ENCODE results near the gene DISC1.

DISC1 gene

DNA sequence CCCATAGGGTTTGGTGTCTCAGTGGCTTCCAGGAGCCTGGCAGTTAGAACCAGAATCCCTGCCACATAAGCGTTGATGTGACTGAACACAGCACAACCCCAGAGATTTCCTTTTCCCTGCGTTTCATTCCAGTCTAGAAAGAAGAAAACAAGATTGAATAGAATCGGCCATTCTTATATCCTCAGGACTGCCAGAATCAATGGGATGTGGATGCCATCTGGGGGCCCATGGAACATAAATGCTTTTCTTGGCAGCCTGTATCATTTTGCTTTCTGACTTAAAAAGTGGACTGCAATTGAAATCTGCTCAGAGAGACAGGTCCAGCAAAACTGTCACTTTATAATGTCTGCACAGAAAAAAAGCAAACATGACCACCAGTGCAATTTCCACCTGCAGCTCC lies 80.3 kb downstream of the DISC1 start:
- Histone ChIP-seq H3K27ac (ENCODE audit: low read depth in 2 of 2, low read length in 2 of 2) (no peak overlapping the region), H3K4me1 (ENCODE audit: control insufficient read depth in 2 of 2, insufficient read depth in 2 of 2, low read length in 2 of 2) (no peaks in the 10 kb centered on the region), H3K36me3 (ENCODE audit: control insufficient read depth in 2 of 2, insufficient read depth in 2 of 2, low read length in 2 of 2) (no peaks in the 10 kb centered on the region), H3K9me3 (ENCODE audit: control insufficient read depth in 2 of 2, low read length in 2 of 2) (no peaks in the 10 kb centered on the region), H3K9ac (ENCODE audit: low read depth in 1 of 2, low read length in 2 of 2) (no peak overlapping the region), H3K4me3 (ENCODE audit: low read length in 2 of 2) (no peak overlapping the region), H3K27me3 (ENCODE audit: control insufficient read depth in 2 of 2, insufficient read depth in 2 of 2, low read length in 2 of 2) (no peaks in the 10 kb centered on the region)

DNA sequence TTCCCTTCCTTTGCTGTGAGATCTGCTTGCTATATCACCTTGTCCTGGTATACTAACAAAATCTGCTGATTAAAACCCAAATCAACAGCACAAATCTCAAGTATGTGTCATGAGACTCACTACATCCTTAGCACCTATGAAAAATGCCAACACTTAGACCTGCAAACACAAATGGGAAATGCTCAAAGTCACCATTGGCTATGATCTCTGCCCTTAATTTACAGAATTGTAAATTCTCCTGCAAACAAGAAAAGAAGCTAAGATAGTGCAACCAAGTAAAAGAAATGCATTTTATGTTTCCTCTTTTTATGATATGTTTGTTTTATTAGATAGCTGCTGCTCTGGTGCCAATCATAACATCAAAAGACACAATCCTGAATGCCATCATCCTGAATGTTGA lies 80.8 kb downstream of the DISC1 start:
- Histone ChIP-seq H3K9ac (ENCODE audit: low read depth in 1 of 2, low read length in 2 of 2) (no peak overlapping the region), H3K27ac (ENCODE audit: low read depth in 2 of 2, low read length in 2 of 2) (no peak overlapping the region), H3K4me3 (ENCODE audit: low read length in 2 of 2) (no peak overlapping the region)

DNA sequence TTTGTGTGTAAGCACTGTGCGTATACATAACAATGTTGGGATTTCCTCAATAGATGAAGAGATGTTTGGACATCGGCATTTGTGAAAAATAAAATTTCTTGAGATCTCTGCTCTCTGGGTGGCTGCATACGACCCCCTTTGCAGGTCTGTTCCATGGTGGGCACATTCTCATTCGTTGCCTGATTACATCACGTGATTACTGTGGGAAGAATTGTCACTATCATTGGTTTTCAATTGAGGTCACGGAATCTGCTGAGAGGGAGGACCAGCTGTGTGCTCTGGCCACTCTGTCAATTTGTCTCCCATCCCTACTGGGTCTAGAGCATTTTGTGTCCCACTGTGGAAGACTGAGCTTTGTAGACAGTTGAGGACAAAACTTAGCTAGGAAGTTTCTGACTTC lies 81.8 kb downstream of the DISC1 start:
- Histone ChIP-seq H3K9me3 (ENCODE audit: control insufficient read depth in 2 of 2, low read length in 2 of 2) (no peaks in the 10 kb centered on the region), H3K27me3 (ENCODE audit: control insufficient read depth in 2 of 2, insufficient read depth in 2 of 2, low read length in 2 of 2) (no peaks in the 10 kb centered on the region), H3K36me3 (ENCODE audit: control insufficient read depth in 2 of 2, insufficient read depth in 2 of 2, low read length in 2 of 2) (no peaks in the 10 kb centered on the region), H3K4me3 (ENCODE audit: low read length in 2 of 2) (no peak overlapping the region), H3K27ac (ENCODE audit: low read depth in 2 of 2, low read length in 2 of 2) (no peak overlapping the region), H3K4me1 (ENCODE audit: control insufficient read depth in 2 of 2, insufficient read depth in 2 of 2, low read length in 2 of 2) (no peaks in the 10 kb centered on the region), H3K9ac (ENCODE audit: low read depth in 1 of 2, low read length in 2 of 2) (no peak overlapping the region)

More for the DNA sequence above, 80.8 kb downstream of the DISC1 start:
- no peaks in the 10 kb centered on the region for H3K4me1 ChIP-seq (ENCODE audit: control insufficient read depth in 2 of 2, insufficient read depth in 2 of 2, low read length in 2 of 2)
- no peaks in the 10 kb centered on the region for H3K36me3 ChIP-seq (ENCODE audit: control insufficient read depth in 2 of 2, insufficient read depth in 2 of 2, low read length in 2 of 2)
- no peaks in the 10 kb centered on the region for H3K9me3 ChIP-seq (ENCODE audit: control insufficient read depth in 2 of 2, low read length in 2 of 2)
- no peaks in the 10 kb centered on the region for H3K27me3 ChIP-seq (ENCODE audit: control insufficient read depth in 2 of 2, insufficient read depth in 2 of 2, low read length in 2 of 2)

DNA sequence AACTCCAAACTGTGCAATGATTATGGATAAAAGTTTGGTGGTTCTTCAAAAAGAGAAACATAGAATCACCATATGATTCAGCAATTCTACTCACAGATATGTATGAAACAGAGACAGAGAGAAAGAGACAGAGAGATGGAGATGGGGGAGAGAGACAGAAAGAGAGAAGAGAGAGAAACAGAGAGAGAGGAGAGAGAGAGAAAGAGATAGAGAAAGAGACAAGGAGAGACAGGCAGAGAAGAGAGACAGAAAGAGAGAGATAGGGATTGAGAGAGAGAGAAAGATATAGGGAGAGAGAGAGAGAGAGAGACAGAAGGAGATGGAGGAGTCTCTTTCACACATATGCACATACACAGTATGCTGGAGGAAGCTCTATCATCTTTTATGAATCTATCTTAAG lies 87.8 kb downstream of the DISC1 start:
- Histone ChIP-seq H3K9ac (ENCODE audit: low read depth in 1 of 2, low read length in 2 of 2) (no peak overlapping the region), H3K36me3 (ENCODE audit: control insufficient read depth in 2 of 2, insufficient read depth in 2 of 2, low read length in 2 of 2) (no peaks in the 10 kb centered on the region), H3K27ac (ENCODE audit: low read depth in 2 of 2, low read length in 2 of 2) (no peak overlapping the region), H3K4me1 (ENCODE audit: control insufficient read depth in 2 of 2, insufficient read depth in 2 of 2, low read length in 2 of 2) (no peaks in the 10 kb centered on the region), H3K27me3 (ENCODE audit: control insufficient read depth in 2 of 2, insufficient read depth in 2 of 2, low read length in 2 of 2) (no peaks in the 10 kb centered on the region), H3K4me3 (ENCODE audit: low read length in 2 of 2) (no peak overlapping the region), H3K9me3 (ENCODE audit: control insufficient read depth in 2 of 2, low read length in 2 of 2) (no peaks in the 10 kb centered on the region)

DNA sequence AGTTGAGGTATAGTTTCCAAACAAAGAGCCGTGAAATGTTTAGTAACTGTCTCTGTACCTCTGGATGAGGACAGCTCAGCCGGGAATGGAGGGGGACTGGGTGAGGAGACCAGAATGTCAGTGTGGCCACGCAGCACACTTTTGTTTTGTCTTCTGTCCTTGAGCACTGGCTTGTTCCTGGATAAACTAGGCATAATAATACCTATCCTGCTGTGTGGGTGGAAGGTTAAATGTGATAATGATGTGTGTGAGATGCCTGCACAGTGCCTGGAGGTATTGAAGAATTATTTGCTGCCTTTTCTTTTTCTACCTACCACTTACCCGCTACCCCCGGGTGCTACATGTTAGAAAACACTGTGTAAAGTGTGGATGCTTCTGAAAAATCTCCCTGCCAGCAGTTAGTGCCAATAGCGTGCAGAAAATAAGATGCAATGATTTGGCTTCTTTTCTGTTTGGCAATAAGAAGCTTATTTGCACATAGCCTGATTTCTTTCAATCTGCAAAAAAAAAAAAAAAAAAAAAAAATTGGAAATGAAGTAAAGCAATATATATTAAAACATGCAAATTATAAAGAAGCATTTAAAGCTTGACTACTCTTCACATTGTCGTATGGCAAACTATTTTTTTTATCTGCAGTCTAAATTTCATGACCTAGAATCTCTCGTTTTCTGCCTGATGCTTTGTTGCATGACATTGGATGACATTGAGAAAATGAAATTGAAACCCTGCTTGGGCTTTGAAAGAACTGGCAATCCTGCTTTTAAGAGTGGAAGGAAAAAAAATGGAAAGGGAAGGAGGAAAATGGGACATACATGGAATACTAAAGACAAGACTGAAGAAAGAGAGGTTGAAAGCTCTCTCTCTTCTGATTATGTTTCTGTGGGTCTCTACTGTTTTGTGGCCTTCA lies 89.5 kb downstream of the DISC1 start:
- H3K9me3 ChIP-seq (ENCODE audit: control insufficient read depth in 2 of 2, low read length in 2 of 2), result no peaks in the 10 kb centered on the region
- no peaks in the 10 kb centered on the region for H3K36me3 ChIP-seq (ENCODE audit: control insufficient read depth in 2 of 2, insufficient read depth in 2 of 2, low read length in 2 of 2)
- no peaks in the 10 kb centered on the region for H3K27me3 ChIP-seq (ENCODE audit: control insufficient read depth in 2 of 2, insufficient read depth in 2 of 2, low read length in 2 of 2)
- no peak overlapping the region for H3K9ac ChIP-seq (ENCODE audit: low read depth in 1 of 2, low read length in 2 of 2)
- no peak overlapping the region for H3K27ac ChIP-seq (ENCODE audit: low read depth in 2 of 2, low read length in 2 of 2)
- H3K4me3 ChIP-seq (ENCODE audit: low read length in 2 of 2), result no peak overlapping the region
- H3K4me1 ChIP-seq (ENCODE audit: control insufficient read depth in 2 of 2, insufficient read depth in 2 of 2, low read length in 2 of 2), result no peaks in the 10 kb centered on the region

DNA sequence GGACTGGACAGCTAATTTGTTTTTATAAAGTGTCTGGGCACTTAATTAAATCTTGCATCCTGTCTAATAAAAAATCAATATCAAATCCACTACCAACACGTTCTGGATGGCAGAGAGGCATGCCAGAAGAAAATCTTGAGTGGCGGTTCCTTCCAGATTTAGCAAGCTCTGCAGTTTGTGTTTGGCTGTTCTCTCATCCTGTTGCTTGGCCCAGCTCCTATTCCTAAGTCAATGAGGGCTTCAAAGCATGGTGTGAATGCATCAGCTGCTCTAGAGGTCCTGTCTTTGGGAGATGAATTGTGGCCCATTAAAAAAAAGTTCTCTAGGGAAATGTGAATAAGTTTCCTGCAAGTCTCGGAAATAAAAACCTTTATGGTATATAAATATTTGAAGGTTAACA lies 90.3 kb downstream of the DISC1 start:
- H3K36me3 ChIP-seq (ENCODE audit: control insufficient read depth in 2 of 2, insufficient read depth in 2 of 2, low read length in 2 of 2), result no peaks in the 10 kb centered on the region
- H3K4me3 ChIP-seq (ENCODE audit: low read length in 2 of 2), result no peak overlapping the region
- H3K27ac ChIP-seq (ENCODE audit: low read depth in 2 of 2, low read length in 2 of 2), result no peak overlapping the region
- no peaks in the 10 kb centered on the region for H3K9me3 ChIP-seq (ENCODE audit: control insufficient read depth in 2 of 2, low read length in 2 of 2)
- H3K4me1 ChIP-seq (ENCODE audit: control insufficient read depth in 2 of 2, insufficient read depth in 2 of 2, low read length in 2 of 2), result no peaks in the 10 kb centered on the region
- no peak overlapping the region for H3K9ac ChIP-seq (ENCODE audit: low read depth in 1 of 2, low read length in 2 of 2)
- H3K27me3 ChIP-seq (ENCODE audit: control insufficient read depth in 2 of 2, insufficient read depth in 2 of 2, low read length in 2 of 2), result no peaks in the 10 kb centered on the region

DNA sequence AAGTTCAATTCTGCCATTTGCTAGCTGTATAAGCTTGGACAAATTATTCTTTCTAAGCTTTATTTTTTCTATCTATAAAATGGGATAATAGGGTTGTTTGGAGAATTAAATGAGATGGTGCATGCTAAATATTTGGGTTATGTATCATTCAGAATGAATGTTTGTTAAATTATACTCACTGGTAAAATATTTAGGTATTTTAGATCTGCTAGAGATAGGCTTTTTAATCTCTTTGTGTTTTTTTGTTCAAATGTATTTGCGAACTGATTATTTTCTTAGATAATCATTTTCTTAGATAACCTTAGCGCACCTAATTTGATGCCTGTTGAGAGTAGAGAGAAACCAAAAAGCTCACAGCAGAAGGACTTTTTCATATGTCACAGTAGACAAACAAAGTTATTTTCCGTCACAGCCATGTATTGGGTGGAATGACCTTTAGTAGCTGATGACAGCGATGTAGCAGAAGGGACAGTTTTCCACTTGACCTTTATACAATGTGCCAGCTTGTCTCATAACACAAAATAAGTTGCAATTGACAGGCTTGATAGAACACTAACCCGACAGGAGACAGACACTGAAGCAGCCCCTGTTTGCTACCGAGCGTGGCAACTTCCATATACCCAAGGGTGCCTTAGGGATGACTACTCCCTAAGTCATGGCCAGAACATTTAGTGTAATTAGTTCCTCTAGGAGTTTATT lies 93.0 kb downstream of the DISC1 start:
- Histone ChIP-seq H3K9ac (ENCODE audit: low read depth in 1 of 2, low read length in 2 of 2) (no peak overlapping the region), H3K9me3 (ENCODE audit: control insufficient read depth in 2 of 2, low read length in 2 of 2) (no peaks in the 10 kb centered on the region), H3K27me3 (ENCODE audit: control insufficient read depth in 2 of 2, insufficient read depth in 2 of 2, low read length in 2 of 2) (no peaks in the 10 kb centered on the region), H3K4me3 (ENCODE audit: low read length in 2 of 2) (no peak overlapping the region), H3K36me3 (ENCODE audit: control insufficient read depth in 2 of 2, insufficient read depth in 2 of 2, low read length in 2 of 2) (peaks cover 0 to 2% of the 10 kb centered on the region in 2 donors), H3K4me1 (ENCODE audit: control insufficient read depth in 2 of 2, insufficient read depth in 2 of 2, low read length in 2 of 2) (no peaks in the 10 kb centered on the region), H3K27ac (ENCODE audit: low read depth in 2 of 2, low read length in 2 of 2) (no peak overlapping the region)

DNA sequence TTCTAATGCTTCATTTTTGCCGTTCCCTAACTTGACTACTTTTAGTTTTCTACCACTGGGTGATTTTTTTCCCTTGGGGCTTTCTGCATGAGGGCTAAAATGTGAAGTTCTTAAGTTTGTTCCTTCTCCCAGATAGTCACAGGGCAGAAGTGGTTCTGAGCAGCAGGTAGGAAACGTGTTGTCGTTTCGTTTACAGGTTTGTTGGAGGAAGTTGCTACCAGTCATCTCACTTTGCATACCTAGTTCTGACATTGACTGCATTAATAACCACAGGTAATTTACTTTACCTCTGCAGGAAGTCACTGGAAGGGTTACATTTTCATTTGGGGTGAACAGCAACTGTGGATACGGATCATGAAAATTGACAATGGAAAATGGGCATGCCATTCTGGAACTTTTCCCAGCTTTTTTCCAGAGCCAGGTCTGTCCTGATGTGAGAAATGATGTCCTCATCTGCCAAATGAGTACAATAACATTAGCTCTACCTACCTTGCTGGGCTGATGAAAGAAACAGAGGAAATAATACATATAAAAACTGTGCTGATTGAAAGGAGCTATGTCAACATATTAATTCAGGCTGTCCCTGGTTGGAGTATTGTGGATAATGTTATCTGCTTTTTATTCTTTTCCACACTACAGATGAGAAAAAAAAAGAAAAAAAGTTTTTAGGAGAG lies 94.2 kb downstream of the DISC1 start:
- Histone ChIP-seq H3K4me1 (ENCODE audit: control insufficient read depth in 2 of 2, insufficient read depth in 2 of 2, low read length in 2 of 2) (no peaks in the 10 kb centered on the region), H3K9ac (ENCODE audit: low read depth in 1 of 2, low read length in 2 of 2) (no peak overlapping the region), H3K27ac (ENCODE audit: low read depth in 2 of 2, low read length in 2 of 2) (no peak overlapping the region)

DNA sequence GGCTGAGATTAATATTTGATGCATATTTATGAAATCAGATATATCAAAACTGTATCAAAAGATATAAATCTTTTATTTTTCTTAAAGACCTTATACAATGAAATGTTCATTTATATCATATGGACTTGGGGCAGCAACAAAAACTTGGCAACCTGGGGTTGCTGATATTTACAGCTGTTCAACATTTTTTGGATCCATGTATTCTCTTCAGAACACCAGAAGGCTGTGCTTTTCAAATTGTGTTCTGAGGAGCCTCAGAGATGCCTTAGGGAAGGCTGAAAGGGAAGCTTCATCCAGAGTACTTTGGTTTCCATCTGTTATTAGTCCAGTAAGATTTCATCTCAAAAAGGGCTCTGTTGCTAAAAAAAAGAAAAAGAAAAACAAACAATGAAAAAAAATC lies 94.8 kb downstream of the DISC1 start:
- Histone ChIP-seq H3K9me3 (ENCODE audit: control insufficient read depth in 2 of 2, low read length in 2 of 2) (no peaks in the 10 kb centered on the region), H3K4me1 (ENCODE audit: control insufficient read depth in 2 of 2, insufficient read depth in 2 of 2, low read length in 2 of 2) (no peaks in the 10 kb centered on the region), H3K9ac (ENCODE audit: low read depth in 1 of 2, low read length in 2 of 2) (no peak overlapping the region), H3K27ac (ENCODE audit: low read depth in 2 of 2, low read length in 2 of 2) (no peak overlapping the region), H3K27me3 (ENCODE audit: control insufficient read depth in 2 of 2, insufficient read depth in 2 of 2, low read length in 2 of 2) (no peaks in the 10 kb centered on the region), H3K36me3 (ENCODE audit: control insufficient read depth in 2 of 2, insufficient read depth in 2 of 2, low read length in 2 of 2) (peaks cover 0 to 2% of the 10 kb centered on the region in 2 donors), H3K4me3 (ENCODE audit: low read length in 2 of 2) (no peak overlapping the region)

More for the DNA sequence above, 94.2 kb downstream of the DISC1 start:
- Histone ChIP-seq H3K4me3 (ENCODE audit: low read length in 2 of 2) (no peak overlapping the region), H3K27me3 (ENCODE audit: control insufficient read depth in 2 of 2, insufficient read depth in 2 of 2, low read length in 2 of 2) (no peaks in the 10 kb centered on the region), H3K36me3 (ENCODE audit: control insufficient read depth in 2 of 2, insufficient read depth in 2 of 2, low read length in 2 of 2) (peaks cover 0 to 2% of the 10 kb centered on the region in 2 donors), H3K9me3 (ENCODE audit: control insufficient read depth in 2 of 2, low read length in 2 of 2) (no peaks in the 10 kb centered on the region)

DNA sequence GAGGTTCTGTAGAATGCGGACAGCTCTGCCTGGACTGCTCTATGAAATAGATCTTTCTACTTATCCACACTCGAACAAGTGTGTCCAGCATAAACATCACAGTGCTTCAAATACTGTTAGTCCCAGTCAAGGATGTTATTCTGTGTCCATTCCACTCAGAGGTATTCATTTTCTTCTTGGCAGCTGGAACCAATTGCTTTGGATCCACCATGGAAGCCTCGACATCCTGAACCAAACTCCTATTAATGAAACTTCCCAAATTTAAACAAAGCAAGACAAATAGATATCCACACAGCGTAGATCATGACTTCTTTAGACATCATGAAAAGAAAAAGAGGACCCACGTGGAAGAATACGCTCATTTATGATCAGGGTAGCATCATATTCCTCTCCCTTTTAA lies 95.8 kb downstream of the DISC1 start:
- H3K4me1 ChIP-seq (ENCODE audit: control insufficient read depth in 2 of 2, insufficient read depth in 2 of 2, low read length in 2 of 2), result no peaks in the 10 kb centered on the region
- no peak overlapping the region for H3K9ac ChIP-seq (ENCODE audit: low read depth in 1 of 2, low read length in 2 of 2)
- H3K27me3 ChIP-seq (ENCODE audit: control insufficient read depth in 2 of 2, insufficient read depth in 2 of 2, low read length in 2 of 2), result no peaks in the 10 kb centered on the region
- H3K36me3 ChIP-seq (ENCODE audit: control insufficient read depth in 2 of 2, insufficient read depth in 2 of 2, low read length in 2 of 2), result peaks cover 0 to 2% of the 10 kb centered on the region in 2 donors
- H3K9me3 ChIP-seq (ENCODE audit: control insufficient read depth in 2 of 2, low read length in 2 of 2), result no peaks in the 10 kb centered on the region
- H3K27ac ChIP-seq (ENCODE audit: low read depth in 2 of 2, low read length in 2 of 2), result no peak overlapping the region
- no peak overlapping the region for H3K4me3 ChIP-seq (ENCODE audit: low read length in 2 of 2)
